Peyer's patch (tissue), 4 donors: Measurements from ENCODE around the gene ERC1. TPM values are rescaled to one million over a fixed set of nuclear protein-coding genes. Genes with fewer than 3 reads are reported as not detected.
A peak's percentile ranks its signal among the peaks of the same experiment; 100 is the strongest.
"Not testable (repeated sequence)": the region's sequence is repeated elsewhere in the genome, so short reads cannot be mapped to it uniquely, and the experiment has no call there.

Experiments
- DNase-seq, 3 donors: peaks; one replicate each; pipeline ENCODE4 v3.0.0-alpha.2; 2017 to 2019
- H3K27ac ChIP-seq, 4 donors: fragments of 200-600 bp; sonication (generic); one replicate each; pipeline ENCODE4 v1.5.1; 2016 to 2019
- H3K27me3 ChIP-seq, 2 donors: fragments of 200-600 bp; sonication (generic); one replicate each; pipeline ENCODE4 v1.5.1; 2019
- H3K36me3 ChIP-seq, 3 donors: fragments of 200-600 bp; sonication (generic); one replicate each; pipeline ENCODE4 v1.5.1; 2016 to 2019
- H3K4me1 ChIP-seq, 4 donors: fragments of 200-600 bp; sonication (generic); one replicate each; pipeline ENCODE4 v1.5.1; 2016 to 2019
- H3K4me3 ChIP-seq, 4 donors: fragments of 200-600 bp; sonication (generic); 1 replicate in 3 of 4; 2 replicates in 1 of 4; pipeline ENCODE4 v1.5.1; 2016 to 2019; ENCODE audit warnings: mild to moderate bottlenecking in 1 of 4
- H3K9me3 ChIP-seq, 4 donors: fragments of 200-600 bp; sonication (generic); one replicate each; pipeline ENCODE4 v1.5.1; 2016 to 2019; ENCODE audit warnings: mild to moderate bottlenecking in 1 of 4
- POLR2A ChIP-seq, 2 donors: fragments of 450-650 bp; IDR thresholded peaks; one replicate each; pipeline ENCODE4 v1.5.1; 2017; ENCODE audit warnings: antibody characterized with exemption in 2 of 2, mild to moderate bottlenecking in 2 of 2, moderate library complexity in 2 of 2
- total RNA-seq, 4 donors: library from RNA; depleted of rRNA; stranded (reverse); fragments of >200 nt; gene quantifications; one replicate each; pipeline ENCODE4 v1.1.0, GENCODE V29; 2016
- TF ChIP-seq, protein P1 (sequence below), 6 experiments: fragments of 450-650 bp in 4 of 6; fragments of 200-600 bp in 2 of 6; sonication (generic) in 1 of 6; IDR thresholded peaks; one replicate each; pipeline ENCODE4 v1.5.1; 2017 to 2019; ENCODE audit warnings: antibody characterized with exemption in 6 of 6, mild to moderate bottlenecking in 3 of 6, moderate library complexity in 1 of 6

Gene ERC1
- total RNA-seq, 4 donors from 2014 or later, result 26.5 to 184 (median 31.7) TPM

DNA sequence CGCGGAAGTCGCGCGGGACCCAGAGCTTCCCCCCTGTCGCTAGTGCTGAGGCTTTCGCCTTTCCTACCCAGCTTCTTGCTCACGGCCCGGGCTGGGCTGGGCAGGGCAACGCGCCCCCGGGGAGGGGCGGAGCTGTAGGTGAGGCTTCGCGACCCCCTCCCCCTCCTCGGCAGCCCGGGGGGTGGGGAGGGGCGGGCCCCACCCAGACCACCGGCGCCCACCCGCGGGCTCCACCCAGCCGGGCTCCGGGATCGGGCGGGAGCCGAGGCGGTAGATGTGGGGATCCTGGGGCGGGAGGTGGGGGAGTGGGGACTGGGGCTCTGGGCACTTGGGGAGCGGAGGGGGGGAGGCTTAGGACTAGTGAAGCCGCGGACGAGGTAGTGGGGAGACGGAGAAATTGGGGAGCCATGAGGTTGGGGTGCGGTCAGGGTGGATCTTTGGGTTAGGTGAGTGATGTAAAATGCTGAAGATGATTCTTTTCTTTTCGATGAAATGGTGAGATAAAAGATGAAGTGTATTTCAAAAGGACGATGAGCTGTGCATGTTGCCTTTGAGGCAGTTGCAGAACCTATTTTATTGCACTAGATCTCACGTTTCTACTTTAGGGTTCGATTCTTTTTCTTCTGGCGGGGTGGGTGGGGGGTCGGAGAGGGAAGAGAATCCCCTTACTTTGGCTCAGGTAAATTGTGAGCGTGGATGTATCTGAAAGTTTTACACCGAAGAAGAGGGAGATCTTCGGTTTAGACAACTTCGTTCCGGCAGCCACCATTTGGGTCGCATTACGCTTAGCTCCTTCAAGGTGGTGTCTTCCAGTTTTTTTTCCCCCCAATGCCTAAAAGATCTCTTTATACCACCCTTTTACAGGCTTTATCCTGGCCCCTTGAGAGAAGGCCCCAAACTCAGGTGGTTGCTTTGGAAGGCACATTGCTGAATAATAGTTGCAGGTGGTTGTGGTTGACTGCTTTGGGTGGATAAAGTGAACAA lies 619 bp downstream of the ERC1 start:
- peak in 2 of 3 donors; percentile 39 to 58 for DNase-seq

DNA sequence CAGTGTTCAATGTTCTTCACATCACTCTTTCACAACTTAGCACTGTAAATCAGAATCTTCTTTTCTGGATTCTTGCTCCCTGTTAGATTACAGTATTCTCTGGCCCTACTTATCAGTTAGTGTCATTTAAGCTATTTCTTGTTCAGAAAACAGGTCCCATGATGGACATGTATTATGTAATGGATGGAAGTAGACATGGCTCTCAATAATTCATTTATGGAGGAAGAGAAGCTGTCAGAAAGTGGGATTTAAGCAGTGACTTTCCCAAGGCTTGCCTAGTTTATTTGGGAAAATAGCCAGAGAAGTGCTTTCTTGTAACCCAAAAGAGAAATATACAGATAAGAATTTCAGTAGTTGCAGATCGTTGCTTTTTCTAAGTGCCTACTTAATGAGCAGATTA lies 1.6 kb downstream of the ERC1 start:
- Histone ChIP-seq H3K9me3 (no peaks in the 10 kb centered on the region), H3K27ac (no peak overlapping the region), H3K27me3 (no peaks in the 10 kb centered on the region), H3K4me3 (no peak overlapping the region), H3K36me3 (no peaks in the 10 kb centered on the region), H3K4me1 (peaks cover 0 to 27% (median 5%) of the 10 kb centered on the region in 4 donors)
- TF ChIP-seq POLR2A (IDR thresholded peaks at IDR 0.05), result no peak
- TF ChIP-seq, protein P1, sequence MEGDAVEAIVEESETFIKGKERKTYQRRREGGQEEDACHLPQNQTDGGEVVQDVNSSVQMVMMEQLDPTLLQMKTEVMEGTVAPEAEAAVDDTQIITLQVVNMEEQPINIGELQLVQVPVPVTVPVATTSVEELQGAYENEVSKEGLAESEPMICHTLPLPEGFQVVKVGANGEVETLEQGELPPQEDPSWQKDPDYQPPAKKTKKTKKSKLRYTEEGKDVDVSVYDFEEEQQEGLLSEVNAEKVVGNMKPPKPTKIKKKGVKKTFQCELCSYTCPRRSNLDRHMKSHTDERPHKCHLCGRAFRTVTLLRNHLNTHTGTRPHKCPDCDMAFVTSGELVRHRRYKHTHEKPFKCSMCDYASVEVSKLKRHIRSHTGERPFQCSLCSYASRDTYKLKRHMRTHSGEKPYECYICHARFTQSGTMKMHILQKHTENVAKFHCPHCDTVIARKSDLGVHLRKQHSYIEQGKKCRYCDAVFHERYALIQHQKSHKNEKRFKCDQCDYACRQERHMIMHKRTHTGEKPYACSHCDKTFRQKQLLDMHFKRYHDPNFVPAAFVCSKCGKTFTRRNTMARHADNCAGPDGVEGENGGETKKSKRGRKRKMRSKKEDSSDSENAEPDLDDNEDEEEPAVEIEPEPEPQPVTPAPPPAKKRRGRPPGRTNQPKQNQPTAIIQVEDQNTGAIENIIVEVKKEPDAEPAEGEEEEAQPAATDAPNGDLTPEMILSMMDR (IDR thresholded peaks at IDR 0.05), result no peak
- DNase-seq, result no peak

More for the DNA sequence above, 619 bp downstream of the ERC1 start:
- TF ChIP-seq POLR2A (IDR thresholded peaks at IDR 0.05), result peak in 1 of 2 donors; percentile 3
- TF ChIP-seq, protein P1 (IDR thresholded peaks at IDR 0.05), result no peak
- Histone ChIP-seq H3K27me3 (no peaks in the 10 kb centered on the region), H3K4me3 (peak overlapping the region; percentile 85 to 99 (median 98)), H3K9me3 (no peaks in the 10 kb centered on the region), H3K4me1 (peaks cover 0 to 27% (median 5%) of the 10 kb centered on the region in 4 donors), H3K36me3 (no peaks in the 10 kb centered on the region), H3K27ac (peak overlapping the region; percentile 93 to 98 (median 96))

DNA sequence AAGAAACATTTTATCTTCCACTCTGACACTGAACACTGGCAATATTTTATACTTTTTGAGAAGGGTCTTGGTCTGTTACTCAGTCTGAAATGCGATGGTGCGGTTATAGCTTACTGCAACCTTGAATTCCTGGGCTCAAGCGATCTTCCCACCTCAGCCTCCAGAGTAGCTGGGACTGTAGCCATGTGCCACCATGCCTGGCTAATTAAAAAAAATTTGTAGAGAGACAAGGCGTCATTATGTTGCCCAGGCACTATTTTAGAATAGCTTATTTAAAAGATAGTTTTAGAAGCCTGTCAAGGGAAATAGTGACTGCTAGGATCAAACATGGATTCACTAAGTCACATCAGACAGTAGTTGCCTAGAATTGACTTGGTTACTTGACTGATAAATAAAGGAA lies 5.9 kb downstream of the ERC1 start:
- TF ChIP-seq, protein P1 (IDR thresholded peaks at IDR 0.05), result no peak
- Histone ChIP-seq H3K27ac (no peak overlapping the region), H3K9me3 (no peaks in the 10 kb centered on the region), H3K27me3 (no peaks in the 10 kb centered on the region), H3K4me3 (no peak overlapping the region), H3K4me1 (peaks cover 0 to 15% (median 2%) of the 10 kb centered on the region in 4 donors), H3K36me3 (no peaks in the 10 kb centered on the region)
- DNase-seq, result no peak

DNA sequence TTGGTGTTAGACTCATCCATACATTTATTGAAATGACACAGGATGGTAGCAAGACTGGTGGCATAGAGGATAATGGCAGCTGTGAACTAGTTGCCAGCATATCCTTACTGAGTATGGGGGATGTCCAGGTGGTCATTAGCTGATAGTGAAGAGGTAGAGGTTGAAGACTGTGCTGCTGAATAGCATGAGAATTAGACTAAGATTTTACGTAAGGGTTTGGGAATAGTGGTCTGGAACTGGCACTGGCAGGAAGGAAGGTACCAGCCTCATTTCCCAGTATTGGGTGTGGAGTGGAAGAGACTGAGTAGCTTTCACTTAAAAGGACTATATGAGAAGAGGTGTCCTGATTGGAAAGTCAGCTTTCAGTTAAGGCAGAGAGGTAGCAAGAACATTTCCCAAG lies 6.5 kb downstream of the ERC1 start:
- Histone ChIP-seq H3K9me3 (no peaks in the 10 kb centered on the region), H3K27ac (no peak overlapping the region), H3K36me3 (no peaks in the 10 kb centered on the region), H3K4me1 (peaks cover 0 to 8% (median 2%) of the 10 kb centered on the region in 4 donors), H3K4me3 (no peak overlapping the region), H3K27me3 (no peaks in the 10 kb centered on the region)
- TF ChIP-seq POLR2A (IDR thresholded peaks at IDR 0.05), result no peak
- TF ChIP-seq, protein P1 (IDR thresholded peaks at IDR 0.05), result no peak
- no peak for DNase-seq

DNA sequence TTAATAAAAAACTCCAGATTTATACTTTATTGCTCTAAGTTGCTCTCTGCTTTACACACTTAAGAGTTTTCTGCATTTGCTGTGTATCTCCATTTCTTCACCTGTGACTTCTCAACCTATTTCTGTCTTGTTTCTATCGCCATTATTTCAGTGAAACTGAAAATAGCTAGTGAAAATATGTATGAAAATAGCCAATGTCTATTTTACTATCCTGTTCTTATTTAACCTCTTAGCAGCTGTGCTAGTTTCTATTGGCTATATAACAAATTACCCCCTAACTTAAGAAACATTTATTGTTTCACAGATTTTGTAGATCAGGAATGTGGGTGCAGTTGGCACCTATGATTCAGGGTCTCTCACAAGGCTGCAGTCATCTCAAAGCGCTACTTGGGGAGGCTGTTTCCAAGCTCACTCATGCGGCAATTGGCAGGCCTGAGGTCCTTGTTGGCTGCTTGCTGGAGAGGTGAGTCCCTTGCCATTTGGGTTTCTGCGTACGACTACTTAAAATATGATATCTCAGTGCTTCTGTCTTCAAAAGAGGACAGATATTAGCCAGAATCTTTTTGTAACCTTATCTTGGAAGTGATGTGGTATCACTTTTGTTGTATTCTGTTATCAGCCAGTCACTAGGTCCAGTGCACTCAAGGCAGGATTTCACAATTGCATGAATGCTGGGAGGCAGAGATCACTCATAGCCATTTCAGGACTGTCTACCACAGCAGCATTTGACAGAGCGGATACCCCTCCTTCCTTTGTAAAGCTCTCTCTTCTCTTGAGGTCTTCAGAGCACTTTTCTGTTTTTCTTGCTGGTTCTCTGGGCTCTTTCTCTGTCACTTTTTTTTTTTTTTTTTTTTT lies 7.2 kb downstream of the ERC1 start:
- Histone ChIP-seq H3K36me3 (no peaks in the 10 kb centered on the region), H3K4me1 (peaks cover 0 to 4% (median 1%) of the 10 kb centered on the region in 4 donors)
- no peak for DNase-seq

DNA sequence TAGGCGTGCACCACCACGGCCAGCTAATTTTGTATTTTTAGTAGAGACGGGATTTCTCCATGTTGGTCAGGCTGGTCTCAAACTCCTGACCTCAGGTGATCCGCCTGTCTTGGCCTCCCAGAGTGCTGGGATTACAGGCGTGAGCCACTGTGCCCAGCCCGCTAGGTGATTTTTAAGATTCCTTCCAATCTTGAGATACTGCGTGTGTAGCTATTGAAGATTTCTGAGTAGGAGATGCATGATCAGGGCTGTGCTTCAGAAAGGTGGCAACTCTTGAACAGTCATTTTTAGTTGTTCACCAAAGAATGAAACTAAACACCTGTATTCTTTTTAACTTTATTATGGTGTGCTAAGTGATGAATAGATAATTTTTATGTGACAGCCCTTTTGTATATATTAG lies 8.7 kb downstream of the ERC1 start:
- not testable (repeated sequence) for H3K36me3 ChIP-seq, DNase-seq, H3K27ac ChIP-seq, H3K27me3 ChIP-seq, H3K4me1 ChIP-seq, H3K4me3 ChIP-seq, H3K9me3 ChIP-seq

More for the DNA sequence above, 7.2 kb downstream of the ERC1 start:
- Histone ChIP-seq H3K9me3 (no peaks in the 10 kb centered on the region), H3K27ac (no peak overlapping the region), H3K4me3 (no peak overlapping the region), H3K27me3 (no peaks in the 10 kb centered on the region)
- TF ChIP-seq, protein P1 (IDR thresholded peaks at IDR 0.05), result no peak
- TF ChIP-seq POLR2A (IDR thresholded peaks at IDR 0.05), result no peak
